DND-41 (cell line): Measurements from ENCODE around the gene AP1M1.

Experiments
- CTCF ChIP-seq: IDR thresholded peaks from 2 replicates; pipeline ENCODE4 v1.5.1; 2012; ENCODE audit warnings: borderline replicate concordance, low read length, moderate library complexity, mild to moderate bottlenecking; ENCODE audit not compliant: poor library complexity, severe bottlenecking; ENCODE audit errors: extremely low read depth
- EZH2 ChIP-seq: IDR thresholded peaks from 3 replicates; pipeline ENCODE4 v1.6.1; 2012; ENCODE audit warnings: borderline replicate concordance, low read depth, mild to moderate bottlenecking, moderate library complexity, low read length, inconsistent platforms; ENCODE audit not compliant: severe bottlenecking

- no peak for TF ChIP-seq CTCF
- TF ChIP-seq EZH2: no peak
Observed at GRCh38 chr19:16224293-16225045, 26.8 kb downstream of the AP1M1 start.
